HEK293T (cell line): ENCODE measurements around the gene PAK4.

Experiments used
- ARNT ChIP-seq: fragments of 450-650 bp; IDR thresholded peaks from 2 replicates; pipeline ENCODE4 v1.6.1; 2017; ENCODE audit warnings: mild to moderate bottlenecking
- BHLHE40 ChIP-seq: fragments of 450-650 bp; IDR thresholded peaks from 2 replicates; pipeline ENCODE4 v1.6.1; 2016; ENCODE audit warnings: mild to moderate bottlenecking, moderate library complexity, borderline replicate concordance
- CTBP1 ChIP-seq: fragments of 450-650 bp; IDR thresholded peaks from 2 replicates; pipeline ENCODE4 v1.6.1; 2016; ENCODE audit warnings: borderline replicate concordance
- ELF4 ChIP-seq: fragments of 450-650 bp; IDR thresholded peaks from 2 replicates; pipeline ENCODE4 v1.6.1; 2017; ENCODE audit warnings: antibody characterized with exemption
- FOXA1 ChIP-seq: fragments of 450-650 bp; IDR thresholded peaks from 2 replicates; pipeline ENCODE4 v1.6.1; 2016; ENCODE audit warnings: mild to moderate bottlenecking
- FOXK2 ChIP-seq: fragments of 450-650 bp; IDR thresholded peaks from 2 replicates; pipeline ENCODE4 v1.6.1; 2016; ENCODE audit warnings: mild to moderate bottlenecking
- FOXM1 ChIP-seq: fragments of 450-650 bp; IDR thresholded peaks from 2 replicates; pipeline ENCODE4 v1.6.1; 2017; ENCODE audit warnings: mild to moderate bottlenecking, borderline replicate concordance
- HDGF ChIP-seq: fragments of 450-650 bp; IDR thresholded peaks from 2 replicates; pipeline ENCODE4 v1.6.1; 2017; ENCODE audit warnings: antibody characterized with exemption, borderline replicate concordance
- LEF1 ChIP-seq: fragments of 450-650 bp; IDR thresholded peaks from 2 replicates; pipeline ENCODE4 v1.6.1; 2017; ENCODE audit warnings: mild to moderate bottlenecking, borderline replicate concordance
- NFRKB ChIP-seq: fragments of 450-650 bp; IDR thresholded peaks from 2 replicates; pipeline ENCODE4 v1.6.1; 2016; ENCODE audit warnings: mild to moderate bottlenecking, moderate library complexity
- PKNOX1 ChIP-seq: fragments of 450-650 bp; IDR thresholded peaks from 2 replicates; pipeline ENCODE4 v1.6.1; 2016
- SP1 ChIP-seq: fragments of 450-650 bp; IDR thresholded peaks from 2 replicates; pipeline ENCODE4 v1.6.1; 2017
- SUZ12 ChIP-seq: fragments of 450-650 bp; IDR thresholded peaks from 2 replicates; pipeline ENCODE4 v1.6.1; 2016; ENCODE audit warnings: mild to moderate bottlenecking
- ZNF384 ChIP-seq: fragments of 450-650 bp; IDR thresholded peaks from 2 replicates; pipeline ENCODE4 v1.6.1; 2016

- TF ChIP-seq FOXA1 = no peak
- no peak for TF ChIP-seq SP1
- TF ChIP-seq BHLHE40 = no peak
- no peak for TF ChIP-seq FOXK2
- no peak for TF ChIP-seq CTBP1
- no peak for TF ChIP-seq PKNOX1
- no peak for TF ChIP-seq ARNT
- TF ChIP-seq FOXM1 = no peak
- TF ChIP-seq SUZ12 = no peak
- no peak for TF ChIP-seq LEF1
- no peak for TF ChIP-seq ZNF384
- no peak for TF ChIP-seq ELF4
- no peak for TF ChIP-seq HDGF
- no peak for TF ChIP-seq NFRKB
These were observed 41.2 kb downstream of the PAK4 start for GRCh38 chr19:39166571-39167391.
